Hippocampal formation (tissue), 2 donors: ENCODE measurements around the gene CAST.
A peak's percentile ranks its signal among the peaks of the same experiment; 100 is the strongest.
"Not testable (repeated sequence)": the region's sequence is repeated elsewhere in the genome, so short reads cannot be mapped to it uniquely, and the experiment has no call there.

Experiments used
- DNase-seq, 2 donors: peaks; one replicate each; lab custom pipeline; 2025; lab: John Stamatoyannopoulos, UW

CAST gene

DNA sequence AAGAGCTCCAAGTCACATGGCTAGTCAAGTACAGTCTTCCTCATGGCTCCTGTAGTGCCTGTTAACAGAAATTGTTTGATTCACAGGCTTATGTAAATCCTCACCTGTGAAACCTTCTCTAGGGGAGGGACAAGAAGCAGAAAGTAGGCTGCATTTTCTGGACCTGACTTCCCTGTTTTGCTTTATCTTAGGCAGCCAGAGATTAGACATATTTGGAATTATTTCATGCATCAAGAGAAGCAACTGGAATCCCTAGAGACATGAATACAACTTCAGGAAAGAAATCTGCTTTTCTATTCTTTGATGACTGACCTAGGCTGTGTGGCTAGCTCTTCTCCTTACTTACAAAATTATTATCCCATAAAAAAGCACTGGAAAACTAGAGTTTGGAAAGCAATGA is 52.3 kb downstream of the CAST start:
- no peak for DNase-seq

DNA sequence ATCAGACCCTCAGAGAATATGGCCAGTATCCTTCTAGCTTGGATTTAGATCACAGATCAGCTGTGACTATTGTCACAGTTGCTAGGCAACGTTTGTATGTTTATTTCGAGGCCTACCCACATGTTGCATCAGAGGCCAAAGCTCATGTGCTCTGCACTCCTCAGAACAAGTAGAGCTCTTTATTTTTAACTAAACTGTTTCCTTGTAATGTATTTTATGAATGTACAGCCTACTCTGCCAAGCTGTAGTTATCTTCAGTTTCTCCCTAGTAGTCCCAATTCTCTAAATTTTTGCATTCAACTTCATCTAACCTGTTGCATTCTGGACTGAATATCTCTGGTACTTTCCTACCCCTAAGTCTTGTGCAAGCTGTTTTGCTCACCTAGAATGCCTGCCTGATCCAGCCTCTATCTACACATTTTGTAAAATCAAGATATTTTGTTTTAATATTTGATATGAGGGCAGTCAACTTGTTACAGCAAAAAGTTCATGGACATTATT is 52.8 kb downstream of the CAST start:
- DNase-seq: no peak

DNA sequence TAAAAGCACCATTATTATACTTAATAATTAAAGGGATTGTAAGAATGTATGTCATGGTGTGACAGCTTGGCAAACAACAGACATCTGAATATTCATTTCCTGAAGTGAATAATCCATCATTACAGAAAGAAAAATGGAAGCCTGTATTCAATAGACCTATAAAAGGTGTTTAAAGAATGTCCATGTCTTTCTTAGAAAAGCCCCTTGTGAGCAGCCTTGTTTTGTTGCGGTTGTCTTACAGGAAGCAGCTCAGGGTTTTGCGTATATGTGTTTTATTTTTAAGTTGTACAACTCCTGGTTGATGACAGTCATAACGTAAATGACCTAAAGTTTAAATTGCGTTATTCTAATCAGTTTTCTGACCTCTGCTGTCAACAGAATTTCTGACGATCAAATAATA is 53.8 kb downstream of the CAST start:
- no peak for DNase-seq

DNA sequence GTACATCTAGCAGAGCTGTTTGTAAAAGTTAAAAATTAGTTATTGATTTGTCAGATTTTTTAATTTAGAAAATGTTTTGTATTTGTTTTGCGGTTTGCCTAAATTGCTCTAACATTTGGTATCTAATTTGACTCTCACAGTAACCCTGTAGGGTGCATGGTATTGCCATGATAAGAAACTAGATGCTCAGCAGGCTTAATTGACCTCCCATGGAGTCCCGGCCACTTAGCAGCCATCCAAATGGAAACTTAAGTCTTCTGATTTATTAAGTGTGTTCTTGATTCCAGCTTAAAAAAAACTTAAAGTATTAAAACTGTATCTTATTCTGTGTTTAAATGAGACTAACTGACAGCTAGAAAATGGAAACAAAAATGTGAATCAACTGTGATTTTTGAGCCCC is 54.5 kb downstream of the CAST start:
- DNase-seq: no peak

DNA sequence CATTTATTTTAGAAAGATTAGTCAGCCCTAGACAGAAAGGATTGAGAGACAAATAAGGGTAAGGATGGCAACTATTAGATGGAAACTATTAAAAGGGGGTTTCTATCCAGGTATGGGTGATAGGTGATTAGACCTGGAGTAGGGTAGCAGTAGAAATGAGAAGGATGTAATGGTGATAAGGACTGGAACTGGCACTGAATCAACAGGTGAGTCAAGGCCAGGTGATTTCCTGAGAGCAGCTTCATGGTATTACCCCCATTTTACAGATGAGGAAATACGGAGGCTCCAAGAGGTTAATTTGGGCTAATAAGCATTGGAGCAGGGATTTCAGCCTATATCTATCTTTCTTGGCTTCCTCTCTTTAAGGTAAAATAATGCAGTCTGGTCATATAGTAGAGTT is 55.7 kb downstream of the CAST start:
- DNase-seq: no peak

DNA sequence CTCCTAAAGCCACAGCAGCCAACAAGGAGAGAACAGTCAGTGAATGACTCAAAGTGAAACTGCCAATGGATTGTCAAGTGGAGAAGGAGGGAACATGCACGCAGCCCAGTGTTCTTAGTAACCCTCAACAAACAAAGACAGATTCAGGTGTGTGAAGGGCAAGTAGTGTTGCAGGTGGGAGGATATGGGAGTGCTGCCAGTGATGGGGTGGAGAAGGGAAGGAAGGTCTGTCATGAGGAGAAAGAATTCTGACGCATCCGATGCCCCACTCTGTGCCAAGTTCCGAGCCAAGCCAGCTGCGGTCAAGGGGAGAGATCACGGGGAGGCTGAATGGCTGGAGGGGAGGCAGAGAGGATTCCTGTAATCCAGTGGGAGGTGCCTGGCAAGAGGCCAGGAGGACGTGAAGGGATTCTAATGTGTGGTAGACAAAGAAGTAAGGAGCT is 56.5 kb downstream of the CAST start:
- no peak for DNase-seq

DNA sequence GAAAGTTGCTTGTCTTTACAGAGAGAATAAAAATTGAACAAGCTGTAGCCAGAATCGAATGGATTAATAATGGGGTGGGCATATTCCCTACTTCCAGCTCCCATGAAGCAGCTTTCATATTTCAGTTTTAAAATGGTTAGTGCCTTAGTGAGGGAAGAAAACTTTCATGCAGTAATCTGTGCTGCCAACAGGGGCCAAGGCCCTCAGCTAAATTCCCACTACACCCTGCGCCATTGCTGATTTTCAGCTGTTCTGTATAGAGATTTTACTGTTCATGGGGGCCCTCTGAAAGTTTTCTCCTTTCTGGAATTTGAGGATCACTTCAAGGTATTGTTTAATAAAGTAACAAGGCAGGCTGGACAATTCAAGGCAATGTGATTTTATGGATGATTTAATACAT is 58.2 kb downstream of the CAST start:
- DNase-seq: no peak

DNA sequence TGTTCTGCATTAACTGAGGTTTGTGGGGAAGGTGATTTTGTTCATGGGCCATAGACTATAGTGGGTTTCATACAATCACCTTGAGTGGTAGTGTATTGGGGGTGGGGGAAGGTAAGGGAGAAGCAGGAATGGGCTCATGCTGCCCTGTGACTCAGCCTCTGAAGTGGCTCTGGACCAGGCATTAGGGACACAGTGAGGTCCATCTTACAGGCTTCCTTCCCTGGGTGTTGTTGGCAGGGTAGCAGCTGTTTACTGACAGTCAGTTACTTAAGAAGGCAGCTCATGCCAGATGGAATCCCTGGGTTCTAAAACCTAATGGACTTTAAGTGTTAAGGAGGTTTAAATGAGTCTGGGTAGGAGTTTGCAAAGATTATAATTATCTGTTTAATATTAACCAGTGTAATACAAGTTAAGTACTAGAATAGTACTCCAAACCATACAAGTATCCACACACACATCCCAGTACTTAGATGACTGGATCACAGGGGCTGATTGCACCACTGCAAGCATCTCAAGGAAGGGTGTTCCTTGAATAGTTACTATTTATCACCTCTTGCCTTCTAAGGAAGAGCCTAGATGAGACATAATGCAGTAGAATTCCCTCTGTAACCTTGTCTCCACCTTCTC is 59.3 kb downstream of the CAST start:
- no peak for DNase-seq

DNA sequence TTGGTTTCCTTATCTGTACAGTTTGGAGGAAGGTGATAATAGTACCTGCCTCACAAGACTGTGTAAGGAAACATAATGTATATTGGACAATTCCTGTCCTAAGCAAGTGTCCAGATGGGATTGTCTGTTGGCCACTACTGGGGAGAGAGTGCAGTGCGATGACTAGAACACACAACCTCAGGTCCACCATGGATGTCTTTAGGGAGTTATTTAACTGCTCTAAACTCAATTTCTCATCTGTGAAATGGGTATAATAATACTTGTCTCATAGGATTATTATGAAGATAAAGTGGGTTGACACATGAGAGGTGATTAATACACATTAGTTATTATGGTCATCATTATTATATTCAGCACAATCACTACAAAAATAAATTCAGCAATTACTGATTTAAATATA is 63.1 kb downstream of the CAST start:
- DNase-seq: no peak

GRCh38 chr5:96726802-96727201 is 64.6 kb downstream of the CAST start:
- DNase-seq: no peak

GRCh38 chr5:96729156-96729555 is 67.0 kb downstream of the CAST start:
- peak in 1 of 2 donors; percentile 30 for DNase-seq

DNA sequence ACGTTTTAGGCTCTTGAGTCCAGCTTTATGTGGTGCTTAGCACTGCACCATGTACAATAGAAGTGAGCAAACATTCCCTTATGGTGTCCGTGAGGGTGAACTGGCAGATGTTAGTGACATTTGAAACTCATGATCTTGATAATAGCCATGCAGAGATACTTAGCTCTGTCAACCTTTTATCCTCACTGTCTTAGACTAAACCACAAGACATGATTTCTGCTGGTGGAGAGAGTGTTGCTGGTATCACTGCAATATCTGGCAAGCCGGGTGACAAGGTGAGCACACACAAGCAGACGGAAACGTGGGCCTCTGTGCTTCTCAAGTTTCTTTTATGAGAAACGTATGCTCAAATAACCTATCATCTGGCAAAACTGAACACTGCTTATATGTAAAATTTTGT is 68.4 kb downstream of the CAST start:
- no peak for DNase-seq

DNA sequence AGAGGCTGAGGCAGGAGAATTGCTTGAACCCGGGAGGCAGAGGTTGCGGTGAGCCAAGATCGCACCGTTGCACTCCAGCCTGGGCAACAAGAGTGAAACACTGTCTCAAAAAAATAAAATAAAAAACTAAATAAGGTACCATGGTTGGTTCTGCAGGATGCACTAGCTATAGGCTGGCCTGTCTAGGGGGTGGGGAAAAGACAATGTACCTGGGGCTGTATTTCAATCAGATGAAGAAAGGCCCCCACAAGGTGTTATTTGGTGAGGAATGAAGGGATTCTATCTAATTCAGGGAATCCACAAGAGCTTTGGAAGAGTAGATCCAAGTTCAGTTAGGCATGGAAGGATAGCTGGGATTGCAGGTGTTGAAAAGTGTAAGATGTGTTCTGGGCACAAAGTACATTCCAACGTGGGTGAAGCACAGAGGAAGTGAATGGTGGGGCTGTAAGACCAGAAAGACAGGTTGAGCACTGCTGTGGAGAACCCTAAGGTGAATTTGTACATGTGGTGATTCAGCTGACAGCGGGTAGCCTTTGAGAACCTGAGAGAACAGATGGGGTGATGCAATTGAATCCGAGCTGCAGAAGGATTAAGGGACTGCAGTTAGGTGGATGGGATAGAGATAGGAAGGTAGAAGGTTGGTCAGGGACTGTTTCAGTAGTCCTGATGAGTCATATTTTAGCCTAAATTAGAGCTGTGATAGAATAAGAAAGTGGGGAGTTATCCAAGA is 71.8 kb downstream of the CAST start:
- no peak for DNase-seq

GRCh38 chr5:96734871-96735325 is 72.7 kb downstream of the CAST start:
- DNase-seq: no peak

DNA sequence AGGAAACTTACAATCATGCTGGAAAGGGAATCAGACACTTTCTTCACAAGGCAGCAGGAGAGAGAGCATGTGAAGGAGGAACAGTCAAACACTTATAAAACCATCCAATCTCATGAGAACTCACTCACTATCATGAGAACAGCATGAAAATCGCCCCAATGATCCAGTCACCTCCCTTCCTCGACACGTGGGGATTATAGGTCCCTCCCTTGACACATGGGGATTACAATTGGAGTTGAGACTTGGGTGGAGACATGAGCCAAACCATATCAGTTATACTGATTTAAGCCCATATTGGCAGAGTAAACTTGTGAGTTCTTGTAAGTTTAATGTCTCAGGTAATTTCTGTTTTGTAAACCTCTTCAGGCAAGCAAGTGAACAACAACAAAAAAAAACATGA is 74.8 kb downstream of the CAST start:
- no peak for DNase-seq

DNA sequence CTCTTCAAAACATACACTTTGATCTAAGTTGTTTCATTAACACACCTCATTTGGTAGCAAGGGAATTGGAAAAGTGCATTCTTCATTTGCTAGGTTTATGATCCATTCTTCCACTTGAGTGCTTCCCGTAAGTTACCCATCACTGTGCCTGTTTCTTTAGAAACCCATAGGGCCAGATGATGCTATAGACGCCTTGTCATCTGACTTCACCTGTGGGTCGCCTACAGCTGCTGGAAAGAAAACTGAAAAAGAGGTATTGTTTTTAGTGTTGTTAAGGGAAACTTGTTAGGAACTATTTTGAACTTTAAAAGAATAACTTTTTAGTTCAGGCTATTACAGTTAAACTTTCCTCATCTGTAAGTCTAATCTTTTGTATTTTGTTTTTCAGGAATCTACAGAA is 78.9 kb downstream of the CAST start:
- no peak for DNase-seq

GRCh38 chr5:96741891-96742309 is 79.7 kb downstream of the CAST start:
- no peak for DNase-seq

GRCh38 chr5:96742538-96742937 is 80.4 kb downstream of the CAST start:
- no peak for DNase-seq

DNA sequence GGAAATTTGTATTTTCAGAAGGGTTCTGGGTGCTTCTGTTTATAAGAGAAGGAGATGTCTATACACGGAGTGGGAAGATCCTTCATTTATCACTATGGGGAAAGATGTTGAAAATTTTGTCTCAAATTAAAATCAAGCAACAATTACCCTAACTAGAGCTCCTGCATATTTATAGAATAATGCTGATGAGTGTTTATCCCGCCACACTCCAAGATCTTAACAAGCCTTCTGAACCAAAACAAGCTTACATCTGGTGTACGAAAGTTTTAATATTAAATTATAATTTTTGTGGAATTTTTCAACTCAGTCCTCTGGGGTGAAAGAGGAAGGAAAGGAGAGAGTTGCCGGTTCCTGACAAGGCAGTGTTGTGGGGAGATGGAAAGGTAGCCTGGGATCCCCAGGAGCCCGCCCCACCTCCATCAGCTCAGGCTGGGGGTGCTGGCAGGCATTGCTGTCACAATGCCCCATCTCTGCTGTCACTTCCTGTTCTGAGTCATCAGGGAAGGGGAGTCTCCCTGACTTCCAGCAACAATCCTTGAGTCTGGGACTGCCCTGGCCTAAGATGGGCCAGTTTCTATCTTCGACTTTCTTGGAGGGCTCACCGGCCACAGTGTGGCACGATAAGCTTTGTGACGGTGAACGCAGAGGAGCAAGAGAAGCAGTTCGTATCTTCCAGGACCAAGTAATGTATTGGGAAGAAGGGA is 81.0 kb downstream of the CAST start:
- DNase-seq: no peak

GRCh38 chr5:96743805-96744204 is 81.6 kb downstream of the CAST start:
- DNase-seq: no peak

DNA sequence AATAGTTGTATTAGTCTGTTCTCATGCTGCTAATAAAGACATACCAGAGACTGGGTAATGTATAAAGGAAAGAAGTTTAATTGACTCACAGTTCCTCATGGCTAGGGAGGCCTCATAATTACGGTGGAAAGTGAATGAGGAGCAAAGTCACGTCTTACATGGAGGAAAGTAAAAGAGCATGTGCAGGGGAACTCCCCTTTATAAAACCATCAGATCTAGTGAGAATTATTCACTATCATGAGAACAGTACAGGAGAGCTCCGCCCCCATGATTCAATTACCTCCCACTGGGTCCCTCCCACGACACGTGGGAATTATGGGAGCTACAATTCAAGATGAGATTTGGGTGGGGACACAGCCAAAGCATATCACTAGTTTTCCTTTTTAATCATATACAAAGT is 82.0 kb downstream of the CAST start:
- not testable (repeated sequence) for DNase-seq

DNA sequence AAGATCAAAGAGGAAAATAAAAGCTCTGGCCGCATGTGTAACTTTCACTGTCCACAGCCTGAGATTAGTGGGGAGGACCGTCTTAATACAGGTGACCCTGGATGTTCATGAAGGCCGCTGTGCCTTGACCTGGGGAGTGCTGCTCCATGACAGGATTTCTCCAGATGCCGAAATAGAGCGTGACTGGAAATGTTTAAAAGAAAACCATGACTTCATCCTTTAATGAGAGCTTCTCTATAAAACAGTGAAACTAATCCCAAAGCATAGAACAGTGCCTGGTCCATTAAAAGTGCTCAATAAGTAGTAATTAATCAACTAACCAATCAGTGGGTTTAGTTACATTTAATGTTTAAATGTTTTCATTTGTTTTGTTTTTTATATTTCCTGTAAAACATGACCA is 82.8 kb downstream of the CAST start:
- DNase-seq: no peak
